Mucosa of descending colon (tissue), 3 donors: Measurements from ENCODE around the gene FRS2. TPM values are rescaled to one million over a fixed set of nuclear protein-coding genes. Genes with fewer than 3 reads are reported as not detected.

ENCODE experiments used
- ATAC-seq: fragments of 200-7000 bp; cut with Tn5 transposase; one replicate; pipeline ENCODE4 v1.9.1; 2020; ENCODE audit warnings: mild to moderate bottlenecking, moderate library complexity
- DNase-seq, 3 donors: peaks; one replicate each; pipeline ENCODE4 v3.0.0-alpha.2; 2020
- H3K36me3 ChIP-seq: fragments of 200-600 bp; one replicate; pipeline ENCODE4 v1.8.0; 2021; ENCODE audit warnings: low read depth, mild to moderate bottlenecking
- H3K4me1 ChIP-seq: fragments of 200-600 bp; one replicate; pipeline ENCODE4 v1.8.0; 2021; ENCODE audit warnings: low read depth, mild to moderate bottlenecking
- H3K4me3 ChIP-seq: fragments of 200-600 bp; one replicate; pipeline ENCODE4 v1.8.0; 2021; ENCODE audit warnings: mild to moderate bottlenecking
- H3K9me3 ChIP-seq: fragments of 200-600 bp; one replicate; pipeline ENCODE4 v1.8.0; 2021; ENCODE audit warnings: mild to moderate bottlenecking
- CTCF ChIP-seq: fragments of 200-600 bp; IDR thresholded peaks from one replicate; pipeline ENCODE4 v1.8.0; 2022; ENCODE audit warnings: antibody characterized with exemption, mild to moderate bottlenecking
- intact Hi-C, 2 donors: fragments of 100-400 bp; cut with DNase I in 1 of 2; cut with micrococcal nuclease in 1 of 2; formaldehyde crosslinking; loops; one replicate each; pipeline versions ENCODE4 v1.11.0 to v1.11.1; 2022; cut with DNase I, micrococcal nuclease
- total RNA-seq, 3 donors: library from RNA; stranded (reverse); fragmentation: NEBNext Ultra II Directional in 2 of 3; extraction: Animal tissue kit (Norgen Biotek cat#: 25700) in 2 of 3; gene quantifications; one replicate each; pipeline versions ENCODE4 v1.2.1 to v1.2.4, GENCODE V29; 2021 to 2023
- donor health status: DM: no; HTN: no; CAD: no; lungs with moderate emphysema.
- donor health status: DM: no; HTN: no; CAD: no.
- donor health status: DM: no; HTN: yes; CAD: no.

FRS2 gene
- total RNA-seq, 3 donors from 2014 or later: 24.2 to 30.8 (median 30.3) TPM

- no peak for ATAC-seq
- TF ChIP-seq CTCF: no peak
- H3K4me1 ChIP-seq: no peaks in the 10 kb centered on the region
- no peaks in the 10 kb centered on the region for H3K9me3 ChIP-seq
- no peak for DNase-seq
- intact Hi-C loops: no loop called here
- H3K36me3 ChIP-seq: no peaks in the 10 kb centered on the region
- no peak overlapping the region for H3K4me3 ChIP-seq
These were observed 86.2 kb downstream of the FRS2 start for GRCh38 chr12:69556383-69556782.

- no peaks in the 10 kb centered on the region for H3K9me3 ChIP-seq
- intact Hi-C loops: no loop called here
- no peak for TF ChIP-seq CTCF
- no peaks in the 10 kb centered on the region for H3K36me3 ChIP-seq
- H3K4me3 ChIP-seq: no peak overlapping the region
- ATAC-seq (no peak), DNase-seq (no peak)
- no peaks in the 10 kb centered on the region for H3K4me1 ChIP-seq
These were observed 93.1 kb downstream of the FRS2 start for GRCh38 chr12:69563166-69563762.

GRCh38 chr12:69566603-69567002 is 96.4 kb downstream of the FRS2 start:
- H3K4me1 ChIP-seq: no peaks in the 10 kb centered on the region

GRCh38 chr12:69569236-69569635 is 99.0 kb downstream of the FRS2 start:
- intact Hi-C loops: no loop called here
- Histone ChIP-seq H3K4me3 (no peak overlapping the region), H3K36me3 (no peaks in the 10 kb centered on the region), H3K4me1 (no peaks in the 10 kb centered on the region), H3K9me3 (no peaks in the 10 kb centered on the region)
- ATAC-seq (no peak), DNase-seq (no peak)
- no peak for TF ChIP-seq CTCF

More at GRCh38 chr12:69566603-69567002, 96.4 kb downstream of the FRS2 start:
- H3K36me3 ChIP-seq: no peaks in the 10 kb centered on the region
- no peaks in the 10 kb centered on the region for H3K9me3 ChIP-seq
- no peak for TF ChIP-seq CTCF
- intact Hi-C loops: no loop called here
- DNase-seq (no peak), ATAC-seq (no peak)
- no peak overlapping the region for H3K4me3 ChIP-seq

- intact Hi-C loops: no loop called here
- ATAC-seq (no peak), DNase-seq (no peak)
- TF ChIP-seq CTCF: no peak
- Histone ChIP-seq H3K4me1 (no peaks in the 10 kb centered on the region), H3K9me3 (no peaks in the 10 kb centered on the region), H3K4me3 (no peak overlapping the region), H3K36me3 (no peaks in the 10 kb centered on the region)
These were observed 99.9 kb downstream of the FRS2 start for GRCh38 chr12:69570000-69570516.
